Activated naive CD4-positive, alpha-beta T cell treated with anti-CD3 and anti-CD28 coated beads, Interleukin-2, amount 10 ng/mL, durations not matched to agents 7 days and 5 days (primary cell): ENCODE data around the gene SLC24A3.

Experiments used
- CTCF ChIA-PET: fragments of 350-600 bp; sonication (Branson Sonifier 250); formaldehyde crosslinking; loops from one replicate; lab custom pipeline; 2021; ENCODE audit warnings: antibody characterized with exemption; lab: Charles Lee
- DNase-seq: peaks from one replicate; pipeline ENCODE4 v3.0.0-alpha.2; 2020
- H3K27ac Mint-ChIP-seq: one replicate; pipeline ENCODE4 v1.8.0; 2021; ENCODE audit warnings: mild to moderate bottlenecking, moderate library complexity, mixed read lengths
- H3K27me3 Mint-ChIP-seq: one replicate; pipeline ENCODE4 v1.8.0; 2021; ENCODE audit warnings: mild to moderate bottlenecking, mixed read lengths
- H3K36me3 Mint-ChIP-seq: one replicate; pipeline ENCODE4 v1.8.0; 2021; ENCODE audit warnings: mixed read lengths
- H3K4me1 Mint-ChIP-seq: one replicate; pipeline ENCODE4 v1.8.0; 2021; ENCODE audit warnings: mixed read lengths
- H3K4me3 Mint-ChIP-seq: one replicate; pipeline ENCODE4 v1.8.0; 2021; ENCODE audit warnings: mild to moderate bottlenecking, moderate library complexity, mixed read lengths
- H3K9me3 Mint-ChIP-seq: one replicate; pipeline ENCODE4 v1.8.0; 2021; ENCODE audit warnings: mixed read lengths

Gene SLC24A3

DNA sequence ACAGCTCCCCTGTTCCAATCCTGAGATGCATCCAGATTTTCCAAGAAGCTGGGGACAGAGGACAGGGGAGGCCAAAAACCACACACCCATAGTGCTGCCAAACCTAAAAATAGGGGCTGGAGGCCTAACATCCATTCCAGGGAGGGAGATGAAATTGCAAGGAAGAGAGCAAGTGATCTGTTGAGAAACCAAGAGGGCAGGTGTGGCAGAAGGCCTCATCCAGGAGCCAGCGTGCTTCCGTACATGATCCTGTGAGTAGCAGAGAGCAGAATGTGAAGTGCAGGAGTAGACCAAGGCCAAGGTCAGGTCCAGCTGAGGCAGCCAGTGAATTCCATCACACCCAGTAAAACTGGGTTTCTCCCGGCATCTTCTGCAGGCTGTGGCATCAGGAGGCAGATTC, 377.9 kb downstream of the SLC24A3 start:
- H3K27ac Mint-ChIP-seq = no peak overlapping the region
- H3K27me3 Mint-ChIP-seq = no peaks in the 10 kb centered on the region
- H3K4me3 Mint-ChIP-seq = no peak overlapping the region
- H3K9me3 Mint-ChIP-seq = no peaks in the 10 kb centered on the region
- H3K36me3 Mint-ChIP-seq = no peaks in the 10 kb centered on the region
- CTCF ChIA-PET = no interaction called here
- no peaks in the 10 kb centered on the region for H3K4me1 Mint-ChIP-seq
- DNase-seq = no peak

DNA sequence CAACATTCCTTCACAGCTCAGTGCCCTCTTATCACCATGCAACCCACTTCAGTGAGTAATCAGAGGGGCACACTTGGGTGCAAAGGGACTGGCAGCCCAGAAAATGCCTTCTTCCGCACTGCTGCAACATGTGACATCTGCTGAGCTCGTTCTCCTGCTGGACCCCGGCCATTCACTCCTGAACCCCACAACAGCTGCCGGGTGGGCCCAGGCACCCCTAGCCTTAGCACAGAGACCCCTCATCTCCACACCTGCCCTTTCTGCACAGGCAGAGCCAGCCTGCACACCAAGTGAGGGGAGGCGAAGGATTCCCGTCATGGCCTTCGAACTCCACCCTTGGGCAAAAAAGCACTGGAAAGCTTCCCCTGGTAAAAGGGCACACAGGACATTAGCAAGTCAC, 381.3 kb downstream of the SLC24A3 start:
- H3K27ac Mint-ChIP-seq = no peak overlapping the region
- CTCF ChIA-PET = no interaction called here
- H3K36me3 Mint-ChIP-seq = no peaks in the 10 kb centered on the region
- no peaks in the 10 kb centered on the region for H3K4me1 Mint-ChIP-seq
- DNase-seq = no peak
- no peaks in the 10 kb centered on the region for H3K27me3 Mint-ChIP-seq
- no peak overlapping the region for H3K4me3 Mint-ChIP-seq
- no peaks in the 10 kb centered on the region for H3K9me3 Mint-ChIP-seq

DNA sequence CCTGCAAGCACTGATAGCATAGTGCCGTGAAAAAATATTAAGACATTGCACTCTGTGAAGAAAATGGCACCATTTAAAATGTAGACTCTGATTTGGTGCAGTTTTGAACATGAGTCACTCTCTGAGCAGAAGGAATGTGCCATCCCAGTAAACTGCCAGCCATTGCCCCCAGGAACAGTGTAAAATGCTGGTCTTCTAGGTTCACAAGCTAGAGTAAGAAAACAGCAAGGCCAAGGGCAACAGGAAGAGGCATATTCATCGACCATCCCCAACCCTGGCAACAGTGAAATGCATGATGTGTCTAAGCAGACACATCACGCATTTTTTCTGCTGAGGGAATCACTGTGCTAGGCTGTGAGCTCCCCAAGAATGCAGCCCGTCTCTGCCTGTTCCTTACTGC, 382.5 kb downstream of the SLC24A3 start:
- no peak for DNase-seq
- Mint-ChIP-seq H3K27me3 (no peaks in the 10 kb centered on the region), H3K9me3 (no peaks in the 10 kb centered on the region), H3K4me3 (no peak overlapping the region), H3K4me1 (no peaks in the 10 kb centered on the region), H3K27ac (no peak overlapping the region), H3K36me3 (no peaks in the 10 kb centered on the region)
- CTCF ChIA-PET = interaction anchor here (0.8 to 1.1 kb wide), 2 partner anchors 11 to 382 kb away, joined by 3 to 4 read pairs; no protein-coding TSS in a partner anchor

DNA sequence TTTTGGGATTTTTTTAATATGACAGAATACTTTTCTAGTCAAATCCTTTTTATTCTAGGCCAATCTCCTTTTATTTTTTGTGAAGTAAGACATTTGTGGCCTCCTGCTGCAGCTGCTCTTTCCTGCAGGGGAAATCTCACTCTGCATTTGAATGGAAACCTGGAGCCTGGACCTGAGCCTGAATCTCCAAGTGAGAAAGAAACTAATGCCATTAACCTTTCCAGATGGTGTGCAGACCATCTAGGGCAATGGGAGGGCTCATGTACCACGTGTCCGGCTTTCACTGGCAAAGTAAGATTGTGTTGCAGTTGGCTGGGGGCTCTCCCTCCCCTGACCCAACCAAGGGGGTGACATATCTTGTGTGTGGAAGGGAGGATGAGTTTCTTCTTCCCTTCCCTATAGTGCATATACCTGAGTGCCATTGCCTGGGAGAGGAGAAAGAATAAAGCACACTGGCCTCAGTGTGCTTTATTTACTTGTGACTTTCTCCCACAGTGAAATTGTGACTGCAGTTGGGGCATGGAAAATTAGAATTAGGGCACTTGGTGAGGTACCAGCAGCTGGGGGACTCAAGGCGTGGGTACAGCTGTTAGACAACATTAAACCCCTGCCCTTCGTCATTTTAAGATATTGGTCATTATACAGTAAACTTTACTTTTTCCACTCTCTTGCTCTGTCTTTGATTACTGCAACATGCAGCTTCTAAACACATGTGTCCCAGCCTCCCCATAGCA, 385.8 kb downstream of the SLC24A3 start:
- DNase-seq = no peak
- no peak overlapping the region for H3K27ac Mint-ChIP-seq
- CTCF ChIA-PET = no interaction called here
- H3K27me3 Mint-ChIP-seq = no peaks in the 10 kb centered on the region
- H3K36me3 Mint-ChIP-seq = no peaks in the 10 kb centered on the region
- H3K9me3 Mint-ChIP-seq = no peaks in the 10 kb centered on the region
- H3K4me1 Mint-ChIP-seq = no peaks in the 10 kb centered on the region
- H3K4me3 Mint-ChIP-seq = no peak overlapping the region

DNA sequence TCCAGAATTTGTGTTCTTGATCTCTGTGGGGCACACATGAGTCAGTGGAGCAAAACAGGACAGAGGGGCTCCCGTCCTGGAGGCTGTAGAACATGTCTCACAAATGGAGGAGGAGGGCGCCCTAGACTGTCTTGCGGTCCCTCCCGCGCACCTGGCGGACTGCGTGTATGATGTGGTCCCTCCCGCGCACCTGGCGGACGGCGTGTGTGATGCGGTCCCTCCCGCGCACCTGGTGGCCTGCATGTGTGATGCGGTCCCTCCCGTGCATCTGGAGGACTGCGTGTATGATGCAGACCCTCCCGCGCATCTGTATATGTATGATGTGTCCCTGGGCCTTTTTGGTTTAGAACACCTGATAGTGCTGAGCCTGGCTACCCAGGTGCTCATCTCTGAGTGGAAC, 386.8 kb downstream of the SLC24A3 start:
- Mint-ChIP-seq H3K36me3 (no peaks in the 10 kb centered on the region), H3K9me3 (no peaks in the 10 kb centered on the region), H3K4me1 (no peaks in the 10 kb centered on the region), H3K27me3 (no peaks in the 10 kb centered on the region), H3K27ac (no peak overlapping the region), H3K4me3 (no peak overlapping the region)
- no peak for DNase-seq
- CTCF ChIA-PET = no interaction called here

DNA sequence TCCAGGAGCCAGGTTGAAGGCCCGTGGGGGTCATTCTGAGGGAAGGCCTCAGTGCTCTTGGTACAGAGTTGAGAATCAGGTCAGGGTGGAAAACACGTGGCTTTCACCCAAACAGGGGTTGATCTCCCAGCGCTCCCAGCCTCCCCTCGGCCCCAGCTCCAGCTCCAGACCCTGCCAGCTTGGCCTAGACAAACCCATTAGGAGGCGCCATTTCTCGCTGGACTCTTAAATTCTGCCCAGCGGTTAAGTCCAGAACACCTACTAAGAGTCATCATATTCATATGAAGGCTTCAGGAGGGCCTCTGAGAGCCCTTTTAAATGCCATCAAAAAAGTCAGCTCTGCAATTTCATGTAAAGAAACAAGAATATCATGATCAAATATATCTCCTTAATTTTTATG, 387.6 kb downstream of the SLC24A3 start:
- Mint-ChIP-seq H3K27ac (no peak overlapping the region), H3K9me3 (no peaks in the 10 kb centered on the region), H3K36me3 (no peaks in the 10 kb centered on the region), H3K27me3 (no peaks in the 10 kb centered on the region), H3K4me3 (no peak overlapping the region), H3K4me1 (no peaks in the 10 kb centered on the region)
- CTCF ChIA-PET = interaction anchor here (1.2 kb wide), 2 partner anchors 12 to 16 kb away, joined by 4 read pairs; no protein-coding TSS in a partner anchor
- no peak for DNase-seq

DNA sequence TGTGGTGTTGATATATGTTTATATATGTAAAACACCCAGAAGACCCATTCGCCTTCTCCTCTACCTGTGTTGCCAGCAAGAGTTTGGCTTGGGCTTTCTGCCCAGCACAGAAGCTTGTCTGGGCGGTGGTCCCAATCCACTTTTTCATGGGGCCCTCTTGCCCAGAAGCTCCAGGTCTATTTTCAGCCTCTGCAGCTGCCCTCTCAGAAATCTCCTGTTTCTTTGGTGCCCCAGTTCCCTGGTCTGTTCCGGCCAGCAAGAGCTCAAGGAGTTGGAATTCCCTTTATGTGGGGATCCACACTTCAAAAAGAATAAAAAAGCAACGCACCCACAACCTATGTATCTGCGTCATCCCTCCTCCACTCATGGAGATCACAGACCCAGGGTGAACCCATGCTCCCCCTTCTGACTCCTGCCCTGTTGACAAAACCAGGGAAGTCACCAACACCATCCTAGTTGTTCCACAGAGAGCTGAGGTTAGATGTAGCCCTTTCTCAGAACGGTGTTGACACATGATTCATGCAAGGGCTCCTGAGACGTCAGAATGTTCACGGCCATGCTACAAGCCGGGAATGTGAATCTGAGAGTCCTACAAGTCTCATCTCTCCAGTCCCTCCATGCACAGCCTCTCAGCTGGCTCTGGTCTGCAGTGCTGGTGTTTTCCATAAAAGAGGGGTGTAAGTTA, 388.8 kb downstream of the SLC24A3 start:
- no peaks in the 10 kb centered on the region for H3K36me3 Mint-ChIP-seq
- H3K27me3 Mint-ChIP-seq = no peaks in the 10 kb centered on the region
- no peak for DNase-seq
- no peak overlapping the region for H3K4me3 Mint-ChIP-seq
- CTCF ChIA-PET = interaction anchor here (1.2 kb wide), 2 partner anchors 13 to 18 kb away, joined by 4 read pairs; no protein-coding TSS in a partner anchor
- no peaks in the 10 kb centered on the region for H3K4me1 Mint-ChIP-seq
- no peaks in the 10 kb centered on the region for H3K9me3 Mint-ChIP-seq
- H3K27ac Mint-ChIP-seq = no peak overlapping the region

DNA sequence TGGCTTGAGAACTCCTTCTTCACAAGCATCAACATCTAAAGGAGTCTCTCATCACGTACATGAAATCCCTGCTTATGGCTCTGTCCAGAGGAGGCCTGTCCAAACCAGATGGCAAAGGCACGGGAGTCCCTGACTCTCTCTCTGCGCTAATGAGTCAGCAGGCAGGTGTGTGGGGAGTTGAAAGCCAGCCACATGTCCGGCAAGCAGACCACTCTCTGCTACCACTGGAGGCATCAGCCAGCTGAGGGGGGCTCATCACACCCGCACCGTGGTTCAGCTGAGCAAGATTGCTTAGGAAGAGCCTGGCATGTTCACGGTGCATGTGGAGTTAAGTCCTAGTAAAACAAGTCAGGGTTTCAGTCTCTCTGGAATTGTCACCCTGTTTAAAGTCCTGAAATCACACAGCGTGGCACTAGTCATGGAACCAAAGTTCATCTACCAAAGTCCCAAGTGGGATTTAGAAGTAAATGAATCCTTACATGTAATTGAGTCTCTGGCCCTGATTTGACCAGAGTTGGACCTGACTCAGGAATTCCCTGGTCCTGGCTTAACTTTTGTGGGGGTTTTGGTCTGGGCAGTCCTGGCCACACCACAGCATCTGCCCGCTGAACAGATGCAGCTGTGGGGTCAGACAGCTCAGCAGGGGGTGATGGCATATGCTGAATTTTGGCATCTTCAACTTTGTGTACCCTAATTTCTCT, 390.4 kb downstream of the SLC24A3 start:
- Mint-ChIP-seq H3K27ac (no peak overlapping the region), H3K9me3 (no peaks in the 10 kb centered on the region), H3K27me3 (no peaks in the 10 kb centered on the region), H3K4me1 (no peaks in the 10 kb centered on the region), H3K4me3 (no peak overlapping the region), H3K36me3 (no peaks in the 10 kb centered on the region)
- CTCF ChIA-PET = no interaction called here
- no peak for DNase-seq

DNA sequence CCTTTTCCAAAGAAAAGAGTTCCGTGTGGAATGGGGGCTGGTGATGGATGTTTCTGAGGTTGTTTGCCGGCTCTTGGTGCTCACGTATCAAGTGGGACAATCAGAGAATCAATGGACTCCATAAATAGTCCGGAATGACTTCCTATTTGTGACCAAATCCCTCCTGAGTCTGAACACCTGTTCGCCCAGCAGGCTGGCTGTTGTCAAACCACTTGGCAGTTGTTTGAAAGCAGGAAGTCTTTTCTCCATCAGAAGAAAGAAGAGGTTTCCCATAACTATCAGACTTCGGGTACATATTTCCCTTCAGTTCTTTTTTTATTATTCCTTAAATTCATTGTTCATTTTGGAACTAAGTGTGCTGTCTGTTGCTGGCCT, 390.9 kb downstream of the SLC24A3 start:
- CTCF ChIA-PET = no interaction called here
- no peak for DNase-seq
- Mint-ChIP-seq H3K4me1 (no peaks in the 10 kb centered on the region), H3K27me3 (no peaks in the 10 kb centered on the region), H3K27ac (no peak overlapping the region), H3K36me3 (no peaks in the 10 kb centered on the region), H3K9me3 (no peaks in the 10 kb centered on the region), H3K4me3 (no peak overlapping the region)

DNA sequence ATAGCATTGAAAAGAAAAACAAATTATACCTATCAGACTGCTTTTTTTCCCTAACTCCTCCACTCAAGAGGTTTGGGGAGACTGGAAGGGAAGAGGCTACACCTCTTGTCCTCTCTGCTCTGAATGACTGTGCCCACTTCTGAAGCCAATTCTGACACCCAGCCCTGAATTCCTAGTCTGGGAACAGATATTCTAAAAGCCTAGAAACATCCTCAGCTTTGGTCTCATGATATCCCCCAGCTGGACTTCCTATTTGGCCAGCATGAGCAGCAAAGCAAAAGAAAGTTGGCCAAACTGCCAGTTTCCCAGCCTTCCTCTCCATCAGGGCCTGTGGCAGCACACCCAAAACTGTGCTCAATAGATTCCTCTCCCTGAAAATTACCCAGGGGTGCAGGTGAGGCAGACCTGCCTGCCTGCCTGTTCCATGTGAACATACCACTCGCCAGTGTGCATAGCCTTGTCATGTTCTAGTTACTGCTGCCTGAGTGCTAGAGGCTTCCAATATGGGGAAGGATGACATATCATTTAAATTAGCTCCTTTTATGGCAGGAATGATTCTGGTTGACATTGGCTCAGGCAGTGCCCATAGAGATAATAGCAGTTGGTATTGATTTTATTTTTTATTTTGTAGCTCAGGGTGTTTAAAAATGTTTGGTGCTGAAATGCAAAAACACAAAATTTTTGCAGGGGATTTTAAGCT, 393.5 kb downstream of the SLC24A3 start:
- CTCF ChIA-PET = interaction anchor here (0.9 kb wide), 1 partner anchor 22 kb away, joined by 3 read pairs; no protein-coding TSS in a partner anchor
- no peaks in the 10 kb centered on the region for H3K4me1 Mint-ChIP-seq

DNA sequence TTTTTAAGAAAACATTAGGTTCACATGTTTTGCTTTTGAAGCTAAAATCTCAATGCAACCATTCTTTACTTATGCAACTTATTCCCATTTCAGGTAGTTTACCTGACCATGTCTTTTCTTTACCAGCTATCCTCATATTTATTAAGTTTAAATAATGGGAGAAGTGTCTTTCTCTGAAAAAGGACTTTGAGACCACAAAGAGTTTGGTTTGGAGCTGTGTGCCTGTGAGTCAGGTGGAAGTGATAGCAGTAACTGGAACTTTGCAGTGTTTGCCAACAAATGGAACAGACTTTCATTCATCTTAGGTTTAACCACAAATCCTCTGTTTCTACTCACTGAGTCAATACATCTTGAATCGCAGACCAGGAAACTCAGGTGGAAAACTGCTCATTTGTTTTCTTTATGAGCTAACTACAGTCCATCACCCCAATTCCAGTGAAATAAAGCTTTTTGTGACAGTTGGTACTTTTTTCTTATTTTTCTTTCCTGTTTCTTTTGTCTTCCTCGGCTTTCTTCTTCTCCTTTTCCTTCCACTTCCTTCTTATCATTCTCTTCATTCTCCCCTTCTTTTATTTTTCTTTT, 397.3 kb downstream of the SLC24A3 start:
- DNase-seq = no peak
- no peaks in the 10 kb centered on the region for H3K36me3 Mint-ChIP-seq
- H3K27ac Mint-ChIP-seq = no peak overlapping the region
- CTCF ChIA-PET = no interaction called here
- H3K27me3 Mint-ChIP-seq = no peaks in the 10 kb centered on the region
- no peaks in the 10 kb centered on the region for H3K4me1 Mint-ChIP-seq
- no peaks in the 10 kb centered on the region for H3K9me3 Mint-ChIP-seq
- H3K4me3 Mint-ChIP-seq = no peak overlapping the region

More for the DNA sequence above, 393.5 kb downstream of the SLC24A3 start:
- Mint-ChIP-seq H3K36me3 (no peaks in the 10 kb centered on the region), H3K27me3 (no peaks in the 10 kb centered on the region), H3K4me3 (no peak overlapping the region), H3K9me3 (no peaks in the 10 kb centered on the region), H3K27ac (no peak overlapping the region)
- DNase-seq = no peak

DNA sequence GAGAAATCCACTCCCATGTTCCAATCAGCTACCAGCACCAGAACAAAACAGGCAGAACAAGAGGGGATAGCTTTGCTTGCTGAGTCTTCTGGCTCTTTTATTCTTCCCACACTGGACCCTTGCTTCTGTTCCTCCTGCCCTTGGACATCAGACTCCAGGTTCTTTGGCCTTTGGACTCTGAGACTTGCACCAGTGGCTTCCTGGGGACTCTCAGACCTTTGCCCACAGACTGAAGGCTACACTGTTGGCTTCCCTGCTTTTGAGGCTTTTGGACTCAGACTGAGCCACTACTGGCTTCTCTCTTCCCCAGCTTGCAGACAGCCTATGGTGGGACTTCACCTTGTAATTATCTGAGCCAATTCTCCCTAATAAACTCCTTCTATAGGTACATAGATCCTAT, 403.2 kb downstream of the SLC24A3 start:
- no peaks in the 10 kb centered on the region for H3K36me3 Mint-ChIP-seq
- H3K4me3 Mint-ChIP-seq = no peak overlapping the region
- H3K4me1 Mint-ChIP-seq = no peaks in the 10 kb centered on the region
- no peaks in the 10 kb centered on the region for H3K9me3 Mint-ChIP-seq
- peaks cover 3% of the 10 kb centered on the region for H3K27me3 Mint-ChIP-seq
- CTCF ChIA-PET = no interaction called here
- no peak overlapping the region for H3K27ac Mint-ChIP-seq
- DNase-seq = no peak

DNA sequence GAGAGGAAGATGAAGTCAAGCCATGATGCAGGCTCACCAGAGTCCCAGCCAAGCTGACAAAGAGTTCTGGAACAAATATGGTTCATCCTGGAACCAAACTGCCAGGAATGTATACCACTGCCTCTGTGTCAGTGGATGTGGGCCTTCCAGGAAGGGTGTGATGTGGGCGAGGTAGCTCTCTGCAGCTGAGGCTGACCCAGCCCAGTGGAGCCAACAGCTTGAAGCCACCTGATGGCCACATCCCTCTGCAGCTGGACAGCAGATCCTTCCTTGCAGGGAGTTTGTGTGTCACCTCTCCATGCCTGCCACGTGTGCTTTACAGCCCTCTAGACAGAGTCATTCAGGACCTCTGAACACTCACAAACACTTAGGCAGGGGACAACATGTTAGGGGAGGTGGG, 403.6 kb downstream of the SLC24A3 start:
- Mint-ChIP-seq H3K9me3 (no peaks in the 10 kb centered on the region), H3K36me3 (no peaks in the 10 kb centered on the region), H3K4me3 (no peak overlapping the region), H3K27me3 (peaks cover 3% of the 10 kb centered on the region), H3K4me1 (no peaks in the 10 kb centered on the region), H3K27ac (no peak overlapping the region)
- CTCF ChIA-PET = no interaction called here
- no peak for DNase-seq

DNA sequence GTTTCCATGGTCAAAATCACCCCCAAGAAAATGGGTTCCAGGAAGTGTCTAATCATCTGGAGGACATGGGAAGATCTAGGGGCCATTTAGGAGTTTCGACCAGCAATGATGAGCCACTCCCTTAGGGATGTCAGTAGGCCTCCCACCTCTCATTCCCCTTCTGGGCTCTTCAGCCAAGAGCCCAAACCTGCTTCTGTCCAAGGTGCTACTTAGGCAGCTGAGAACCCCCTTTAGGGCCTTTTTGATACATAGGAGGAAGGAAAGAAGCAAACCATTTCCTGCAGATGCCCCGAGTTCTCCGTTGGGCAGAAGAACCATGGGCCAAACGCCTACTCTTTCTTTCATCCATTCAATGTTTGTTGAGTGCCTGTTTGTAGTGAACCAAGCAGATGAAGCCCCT, 404.2 kb downstream of the SLC24A3 start:
- no peak overlapping the region for H3K27ac Mint-ChIP-seq
- H3K4me1 Mint-ChIP-seq = no peaks in the 10 kb centered on the region
- no peak for DNase-seq
- H3K9me3 Mint-ChIP-seq = no peaks in the 10 kb centered on the region
- H3K4me3 Mint-ChIP-seq = no peak overlapping the region
- H3K36me3 Mint-ChIP-seq = no peaks in the 10 kb centered on the region
- peaks cover 3% of the 10 kb centered on the region for H3K27me3 Mint-ChIP-seq
- CTCF ChIA-PET = no interaction called here
